Activated gamma-delta T cell treated with anti-CD3 and anti-CD28 coated beads, Interleukin-2, amount 50 U/mL, for 16 hours (primary cell): ENCODE measurements around the gene MSH6.

Source experiments
- DNase-seq: peaks from one replicate; pipeline ENCODE4 v3.0.0-alpha.2; 2020; ENCODE audit warnings: low read depth

The MSH6 gene, protein sequence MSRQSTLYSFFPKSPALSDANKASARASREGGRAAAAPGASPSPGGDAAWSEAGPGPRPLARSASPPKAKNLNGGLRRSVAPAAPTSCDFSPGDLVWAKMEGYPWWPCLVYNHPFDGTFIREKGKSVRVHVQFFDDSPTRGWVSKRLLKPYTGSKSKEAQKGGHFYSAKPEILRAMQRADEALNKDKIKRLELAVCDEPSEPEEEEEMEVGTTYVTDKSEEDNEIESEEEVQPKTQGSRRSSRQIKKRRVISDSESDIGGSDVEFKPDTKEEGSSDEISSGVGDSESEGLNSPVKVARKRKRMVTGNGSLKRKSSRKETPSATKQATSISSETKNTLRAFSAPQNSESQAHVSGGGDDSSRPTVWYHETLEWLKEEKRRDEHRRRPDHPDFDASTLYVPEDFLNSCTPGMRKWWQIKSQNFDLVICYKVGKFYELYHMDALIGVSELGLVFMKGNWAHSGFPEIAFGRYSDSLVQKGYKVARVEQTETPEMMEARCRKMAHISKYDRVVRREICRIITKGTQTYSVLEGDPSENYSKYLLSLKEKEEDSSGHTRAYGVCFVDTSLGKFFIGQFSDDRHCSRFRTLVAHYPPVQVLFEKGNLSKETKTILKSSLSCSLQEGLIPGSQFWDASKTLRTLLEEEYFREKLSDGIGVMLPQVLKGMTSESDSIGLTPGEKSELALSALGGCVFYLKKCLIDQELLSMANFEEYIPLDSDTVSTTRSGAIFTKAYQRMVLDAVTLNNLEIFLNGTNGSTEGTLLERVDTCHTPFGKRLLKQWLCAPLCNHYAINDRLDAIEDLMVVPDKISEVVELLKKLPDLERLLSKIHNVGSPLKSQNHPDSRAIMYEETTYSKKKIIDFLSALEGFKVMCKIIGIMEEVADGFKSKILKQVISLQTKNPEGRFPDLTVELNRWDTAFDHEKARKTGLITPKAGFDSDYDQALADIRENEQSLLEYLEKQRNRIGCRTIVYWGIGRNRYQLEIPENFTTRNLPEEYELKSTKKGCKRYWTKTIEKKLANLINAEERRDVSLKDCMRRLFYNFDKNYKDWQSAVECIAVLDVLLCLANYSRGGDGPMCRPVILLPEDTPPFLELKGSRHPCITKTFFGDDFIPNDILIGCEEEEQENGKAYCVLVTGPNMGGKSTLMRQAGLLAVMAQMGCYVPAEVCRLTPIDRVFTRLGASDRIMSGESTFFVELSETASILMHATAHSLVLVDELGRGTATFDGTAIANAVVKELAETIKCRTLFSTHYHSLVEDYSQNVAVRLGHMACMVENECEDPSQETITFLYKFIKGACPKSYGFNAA (N-terminal part only)

DNA sequence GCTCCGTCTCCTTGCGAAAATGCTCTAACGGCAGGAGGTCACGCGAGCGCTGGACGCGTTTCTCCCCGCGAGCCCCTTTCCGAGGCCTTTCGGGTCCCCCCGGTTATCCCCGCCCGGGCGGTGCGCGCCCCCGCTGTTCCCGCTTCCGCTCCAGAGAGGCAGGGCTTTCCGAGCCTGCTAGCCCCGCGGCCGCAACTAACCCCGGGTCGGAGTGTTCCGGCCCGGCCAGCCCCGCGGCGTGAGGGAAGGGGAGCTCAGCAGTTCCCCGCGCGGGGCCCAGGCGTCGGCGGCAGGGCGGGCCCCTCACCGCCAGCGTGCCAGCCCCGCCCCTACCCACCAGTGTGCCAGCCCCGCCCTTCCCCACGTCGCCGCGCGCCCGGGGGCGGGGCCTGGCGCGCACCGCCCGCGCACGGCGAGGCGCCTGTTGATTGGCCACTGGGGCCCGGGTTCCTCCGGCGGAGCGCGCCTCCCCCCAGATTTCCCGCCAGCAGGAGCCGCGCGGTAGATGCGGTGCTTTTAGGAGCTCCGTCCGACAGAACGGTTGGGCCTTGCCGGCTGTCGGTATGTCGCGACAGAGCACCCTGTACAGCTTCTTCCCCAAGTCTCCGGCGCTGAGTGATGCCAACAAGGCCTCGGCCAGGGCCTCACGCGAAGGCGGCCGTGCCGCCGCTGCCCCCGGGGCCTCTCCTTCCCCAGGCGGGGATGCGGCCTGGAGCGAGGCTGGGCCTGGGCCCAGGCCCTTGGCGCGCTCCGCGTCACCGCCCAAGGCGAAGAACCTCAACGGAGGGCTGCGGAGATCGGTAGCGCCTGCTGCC is at the start of gene MSH6:
Gene MSH6, plus strand, starts transcription at position 475 of the 815 bp plus-strand sequence. Its CDS starts 89 bp downstream, at position 564.
- peak; percentile 78 for DNase-seq

DNA sequence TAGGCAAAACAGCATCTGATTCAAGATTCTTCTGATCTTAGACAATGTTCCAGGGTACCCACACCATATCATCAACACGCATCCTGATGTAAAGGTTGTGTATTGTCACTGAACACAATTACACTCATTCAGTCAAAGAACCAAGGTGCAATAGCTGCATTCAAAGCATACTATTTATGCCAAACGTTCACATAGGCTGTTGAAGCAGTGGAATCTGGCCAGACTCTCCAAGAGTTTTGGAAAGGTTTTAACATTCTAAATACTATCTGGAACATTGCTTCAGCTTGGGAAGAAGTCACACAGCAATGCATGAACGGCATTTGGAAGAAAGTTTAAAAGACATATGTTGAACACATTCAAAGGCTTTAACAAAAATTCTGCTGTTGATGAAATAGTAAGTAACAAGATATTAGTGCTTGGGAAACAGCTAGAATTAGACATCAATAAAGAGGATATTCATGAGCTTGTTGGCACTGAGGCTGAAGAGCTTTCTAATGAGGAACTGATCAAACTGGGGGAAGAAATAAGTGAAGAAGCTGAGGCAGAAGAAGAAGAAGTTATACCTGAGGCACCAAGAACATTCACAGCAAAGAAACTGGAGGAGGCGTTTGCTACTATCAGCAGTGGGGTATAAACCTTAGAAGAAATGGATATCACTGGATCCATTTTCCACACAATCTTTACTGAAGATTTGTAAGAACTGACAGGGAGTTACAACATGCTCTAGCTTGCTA is 47.6 kb upstream of the MSH6 start:
- DNase-seq = no peak

DNA sequence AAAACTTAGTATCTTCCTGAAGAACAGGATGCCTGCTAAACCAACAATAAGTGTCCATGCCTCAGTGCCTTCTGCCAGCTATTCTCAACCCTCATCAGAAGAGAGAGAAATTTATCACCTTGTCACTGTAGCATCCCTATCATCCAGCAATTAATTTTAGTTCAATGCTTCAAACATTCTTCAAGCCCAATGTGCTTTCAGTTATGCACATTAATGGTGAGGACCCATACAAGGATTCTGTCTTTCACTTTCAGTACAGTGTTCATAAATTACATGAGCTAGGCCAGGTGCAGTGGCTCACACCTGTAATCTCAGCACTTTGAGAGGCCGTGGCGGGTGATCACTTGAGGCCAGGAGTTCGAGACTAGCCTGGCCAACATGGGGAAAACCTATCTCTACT is 47.0 kb upstream of the MSH6 start:
- no peak for DNase-seq

DNA sequence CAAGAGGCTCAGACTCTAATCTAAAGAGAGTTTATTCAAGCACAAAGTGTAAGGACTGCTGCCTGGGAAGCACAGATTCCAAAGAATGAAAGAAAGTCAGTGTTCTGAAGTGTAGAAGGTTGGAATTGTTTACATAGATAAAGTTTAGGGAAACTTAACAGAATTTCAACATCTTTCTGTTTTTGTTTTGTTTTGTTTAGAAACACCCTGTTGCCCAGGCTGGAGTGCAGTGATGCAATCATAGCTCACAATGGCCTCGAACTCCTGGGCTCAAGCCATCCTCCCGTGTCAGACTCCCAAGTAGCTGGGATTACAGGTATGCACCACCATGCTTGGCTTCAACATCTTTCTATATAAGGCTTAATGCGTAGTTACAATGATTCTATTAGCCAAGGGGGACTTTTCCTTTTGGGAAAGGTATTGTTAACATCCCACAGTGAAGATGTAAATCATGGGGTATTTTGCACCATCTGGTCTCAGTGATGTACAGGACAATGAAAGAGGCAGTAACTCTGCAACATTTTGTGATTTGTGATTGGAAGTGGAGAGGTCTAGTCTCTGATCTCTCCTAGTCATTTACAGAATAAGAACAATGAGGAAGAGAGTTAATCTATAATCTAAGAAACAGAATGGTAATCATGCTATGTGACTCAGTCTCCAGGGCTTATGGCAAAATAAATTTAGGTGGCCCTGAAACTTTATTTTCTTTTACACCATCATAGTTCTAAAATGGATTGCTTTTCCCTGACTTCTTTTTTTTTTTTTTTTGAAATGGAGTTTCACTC is 45.6 kb upstream of the MSH6 start:
- no peak for DNase-seq

DNA sequence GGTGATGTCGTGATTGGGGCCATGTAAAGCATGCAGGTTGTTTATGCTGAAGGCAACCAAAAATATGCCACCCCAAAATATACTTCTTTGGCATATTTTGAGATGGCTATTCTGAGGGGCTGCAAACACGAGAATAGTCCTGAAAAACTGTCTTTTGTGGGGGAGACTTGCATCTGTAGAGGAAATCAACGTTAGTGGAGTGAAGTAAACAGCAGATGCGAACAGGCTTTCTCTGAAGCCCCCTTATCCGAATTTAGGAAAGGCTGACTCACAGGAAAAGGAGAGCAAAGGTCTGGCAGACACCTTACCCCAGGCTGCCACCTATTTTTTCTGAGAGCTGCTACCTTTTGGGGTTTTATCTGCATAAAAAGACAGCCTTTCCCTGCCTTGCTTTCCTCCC is 44.6 kb upstream of the MSH6 start:
- DNase-seq = no peak

DNA sequence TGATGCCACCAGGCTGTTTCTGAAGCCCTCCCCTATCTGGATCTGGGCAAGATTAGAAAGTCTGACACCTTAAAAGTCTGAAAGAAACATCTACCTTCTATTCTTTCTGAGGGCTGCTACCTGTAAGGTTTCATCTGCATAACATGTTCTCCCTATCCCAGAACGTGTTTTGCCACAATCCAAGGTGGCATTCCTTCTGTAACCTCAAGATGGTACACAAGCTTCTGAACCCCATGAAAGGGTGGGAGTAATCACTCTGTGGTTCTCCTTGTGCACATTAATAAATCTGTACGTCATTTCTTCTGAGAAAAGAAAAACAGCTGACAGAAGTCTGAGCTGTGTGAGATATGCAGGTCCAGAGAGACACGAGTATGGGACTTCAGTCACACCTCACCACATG is 41.8 kb upstream of the MSH6 start:
- no peak for DNase-seq

DNA sequence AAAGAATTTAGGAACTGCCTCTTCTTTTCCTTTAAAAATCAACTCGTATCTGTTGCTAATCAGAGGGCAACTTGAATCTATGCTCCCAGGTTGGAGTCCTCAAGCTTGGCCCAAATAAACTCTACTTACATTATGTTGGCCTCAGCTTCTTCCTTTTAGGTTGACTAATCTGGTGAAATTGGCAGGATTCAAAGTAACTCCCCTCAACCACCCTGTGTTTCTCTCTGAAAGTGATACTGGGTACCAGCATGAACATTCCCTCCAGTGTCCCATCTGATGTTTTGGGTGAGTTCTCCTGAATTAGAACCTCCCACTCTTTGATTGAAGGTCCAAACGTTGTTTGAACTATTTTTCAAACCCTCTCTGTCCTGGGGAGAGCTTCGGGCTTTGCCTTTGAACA is 41.3 kb upstream of the MSH6 start:
- no peak for DNase-seq

DNA sequence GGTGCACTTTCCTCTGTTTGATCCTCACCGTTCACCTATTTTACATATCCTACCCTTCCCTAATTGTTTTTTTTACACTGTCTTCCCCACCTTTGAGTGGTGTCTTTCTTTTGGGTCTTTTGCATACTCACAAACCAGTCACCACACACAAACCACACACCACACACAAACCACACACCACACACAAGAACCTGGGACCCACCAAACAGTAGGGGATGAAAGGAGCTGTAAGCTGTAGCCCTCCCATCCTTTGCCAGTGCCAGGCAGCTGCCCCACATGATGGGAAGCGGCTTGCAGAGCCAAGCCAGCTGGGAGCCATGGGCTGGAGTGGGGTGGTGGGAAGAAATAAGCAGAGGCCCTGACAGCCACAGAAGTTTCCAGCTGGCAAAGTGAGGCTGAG is 38.9 kb upstream of the MSH6 start:
- no peak for DNase-seq

DNA sequence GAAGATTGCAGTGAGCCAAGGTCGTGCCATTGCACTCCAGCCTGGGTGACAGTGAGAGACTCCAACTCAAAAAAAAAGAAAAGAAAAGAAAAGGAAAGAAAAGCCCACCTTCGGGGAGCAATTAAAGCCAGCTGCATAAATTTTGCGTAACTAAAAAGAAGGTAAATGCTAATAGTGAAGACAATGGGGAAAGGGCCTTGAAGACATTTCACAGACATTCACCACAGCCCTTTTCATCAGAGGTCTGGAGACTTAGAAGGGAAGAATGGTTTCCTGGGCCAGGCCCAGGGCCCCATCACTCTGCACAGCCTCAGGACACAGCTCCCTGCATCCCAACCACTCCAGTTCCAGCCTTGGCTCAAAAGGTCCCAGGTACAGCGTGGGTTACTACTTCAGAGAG is 35.1 kb upstream of the MSH6 start:
- DNase-seq = no peak

DNA sequence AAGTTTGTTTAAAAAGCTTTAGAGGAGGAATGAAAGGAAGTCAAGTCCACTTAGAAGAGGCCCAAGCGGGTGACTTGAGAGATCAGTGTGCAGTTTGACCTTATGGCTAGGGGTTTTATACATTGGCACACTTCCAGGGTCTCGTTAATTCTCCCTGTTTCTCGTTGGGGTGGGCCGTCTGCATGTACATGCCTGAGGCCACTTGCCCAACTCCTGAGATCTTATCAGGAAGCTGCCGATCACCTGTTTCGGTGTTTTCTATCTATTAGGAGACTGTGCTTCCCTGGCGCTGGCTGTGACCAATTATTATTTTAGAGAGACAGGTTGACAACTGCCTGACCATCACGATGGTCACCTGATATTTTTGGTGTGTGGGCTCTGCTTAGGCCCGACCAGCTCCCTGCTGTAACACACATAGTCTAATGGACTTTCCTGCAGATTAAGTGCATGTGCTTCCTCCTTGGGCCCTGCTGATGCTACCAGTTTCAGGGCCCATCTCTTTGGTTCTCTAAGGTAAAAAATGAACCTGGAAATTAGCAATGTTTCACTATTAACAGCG is 31.0 kb upstream of the MSH6 start:
- DNase-seq = no peak

DNA sequence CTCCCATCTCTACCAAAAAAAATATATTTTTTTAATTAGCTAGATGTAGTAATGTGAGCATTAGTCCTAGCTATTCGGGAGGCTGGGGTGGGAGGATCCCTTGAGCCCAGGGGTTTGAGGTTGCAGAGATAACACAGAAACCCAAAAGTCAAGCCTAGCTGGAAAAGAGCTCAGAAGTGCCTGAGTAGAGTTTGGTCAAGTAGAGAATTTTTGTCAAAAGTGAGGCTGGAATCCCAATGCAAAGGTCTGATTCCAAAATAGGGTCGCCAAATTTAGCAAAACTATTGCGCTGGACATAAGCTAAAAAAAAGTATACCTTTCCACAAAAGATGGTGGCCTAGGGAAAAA is 15.5 kb upstream of the MSH6 start:
- no peak for DNase-seq

DNA sequence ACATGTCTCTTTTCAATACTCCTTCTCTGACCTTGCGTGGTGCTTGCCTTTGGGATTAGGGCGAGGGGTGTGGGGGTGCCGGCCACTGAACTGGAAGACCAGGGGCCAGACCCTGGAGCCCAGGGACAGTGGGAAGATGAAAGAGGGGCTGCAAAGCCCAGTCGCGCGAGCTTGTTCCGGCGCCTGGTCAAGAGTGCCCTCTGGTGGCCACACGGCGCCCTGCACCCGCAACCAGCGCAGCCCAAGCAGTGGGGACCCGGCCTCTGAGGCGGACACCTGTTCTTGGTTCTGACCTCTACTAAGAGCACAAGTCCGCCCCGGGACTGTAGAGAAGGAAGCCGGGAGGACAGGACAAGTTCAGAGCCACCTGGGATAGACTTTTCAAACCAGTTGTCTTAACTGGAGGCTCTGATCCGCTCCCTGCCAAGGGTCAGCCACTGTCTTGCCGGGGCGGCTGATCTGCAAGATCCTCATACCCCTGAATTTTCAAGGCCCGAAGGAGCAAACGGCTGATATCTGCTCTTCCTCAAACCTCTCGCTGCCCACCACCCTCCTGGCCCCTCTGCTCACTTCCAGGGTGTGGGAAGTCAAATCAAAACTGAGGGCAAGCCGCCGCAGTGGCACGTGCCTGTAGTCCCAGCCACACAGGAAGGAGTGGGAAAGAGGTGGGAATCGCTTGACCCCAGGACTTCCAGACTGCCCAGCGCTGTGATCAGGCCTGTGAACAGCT is 14.9 kb upstream of the MSH6 start:
- DNase-seq = peak; percentile 58

DNA sequence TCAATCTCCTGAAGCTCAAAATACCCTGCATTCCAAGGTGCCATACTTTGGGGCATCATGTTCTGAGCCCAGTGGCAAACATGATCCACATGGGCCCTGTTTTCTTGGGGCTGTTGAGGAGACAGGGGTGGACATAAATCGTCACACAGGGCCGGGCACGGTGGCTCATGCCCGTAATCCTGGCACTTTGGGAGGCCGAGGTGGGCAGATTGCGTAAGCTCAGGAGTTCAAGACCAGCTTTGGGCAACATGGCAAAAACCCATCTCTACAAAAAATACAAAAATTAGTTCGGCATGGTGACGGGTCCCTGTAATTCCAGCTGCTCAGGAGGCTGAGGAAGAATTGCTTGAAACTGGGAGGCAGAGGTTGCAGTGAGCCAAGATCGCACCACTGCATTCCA is 13.6 kb upstream of the MSH6 start:
- no peak for DNase-seq

DNA sequence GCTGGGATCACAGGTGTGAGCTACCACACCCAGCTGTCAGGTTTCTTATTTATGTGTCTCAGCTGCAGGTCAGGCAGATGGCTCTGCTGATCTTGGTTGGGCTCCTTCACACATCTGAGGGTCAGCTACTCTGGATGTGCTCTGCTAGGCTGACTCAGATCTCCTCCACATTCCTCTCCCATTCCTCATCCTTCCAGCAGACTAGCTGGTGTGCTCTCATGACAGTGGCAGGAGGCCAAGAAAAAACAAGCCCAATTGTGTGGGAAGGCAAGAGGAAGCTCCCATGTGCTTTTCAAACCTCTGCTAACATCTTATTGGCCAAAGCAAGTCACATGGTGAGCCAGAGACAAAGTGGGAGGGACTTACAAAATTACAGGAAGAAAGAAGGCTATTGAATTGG is 11.7 kb upstream of the MSH6 start:
- no peak for DNase-seq

DNA sequence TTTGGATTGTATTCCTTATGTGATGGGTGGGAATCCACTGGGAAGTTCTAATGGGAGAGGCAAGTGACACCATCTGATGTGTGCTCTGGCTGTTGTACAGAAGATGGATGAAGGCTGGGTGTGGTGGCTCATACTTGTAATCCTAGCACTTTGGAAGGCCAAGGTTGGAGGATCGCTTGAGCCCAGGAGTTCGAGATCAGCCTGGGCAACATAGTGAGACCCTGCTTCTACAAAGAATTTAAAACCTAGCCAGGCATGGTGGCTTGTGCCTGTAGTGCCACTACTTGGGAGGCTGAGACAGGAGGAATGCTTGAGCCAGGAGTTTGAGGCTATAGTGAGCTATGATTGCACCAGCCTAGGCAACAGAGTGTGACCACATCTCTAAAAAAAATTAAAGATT is 10.6 kb upstream of the MSH6 start:
- DNase-seq = no peak

DNA sequence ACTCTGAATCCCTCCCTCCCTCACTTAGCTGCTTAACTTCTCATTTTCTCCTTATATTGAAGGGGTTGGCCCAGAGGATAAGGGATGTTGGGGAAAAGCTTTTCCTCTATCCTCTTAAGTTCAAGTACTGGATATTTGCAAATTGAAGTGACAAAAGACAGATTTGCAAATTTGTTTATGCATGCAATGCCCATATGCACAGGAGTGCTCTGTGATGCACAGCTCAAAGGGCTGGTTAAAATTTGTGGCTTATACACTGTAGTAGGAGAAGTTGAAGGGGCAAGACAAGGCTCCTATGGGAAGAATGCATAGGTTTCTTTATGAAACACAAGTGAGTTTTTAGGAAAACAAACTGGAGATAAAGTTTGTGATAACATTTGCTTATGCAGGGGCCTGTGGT is 8.4 kb upstream of the MSH6 start:
- DNase-seq = no peak

DNA sequence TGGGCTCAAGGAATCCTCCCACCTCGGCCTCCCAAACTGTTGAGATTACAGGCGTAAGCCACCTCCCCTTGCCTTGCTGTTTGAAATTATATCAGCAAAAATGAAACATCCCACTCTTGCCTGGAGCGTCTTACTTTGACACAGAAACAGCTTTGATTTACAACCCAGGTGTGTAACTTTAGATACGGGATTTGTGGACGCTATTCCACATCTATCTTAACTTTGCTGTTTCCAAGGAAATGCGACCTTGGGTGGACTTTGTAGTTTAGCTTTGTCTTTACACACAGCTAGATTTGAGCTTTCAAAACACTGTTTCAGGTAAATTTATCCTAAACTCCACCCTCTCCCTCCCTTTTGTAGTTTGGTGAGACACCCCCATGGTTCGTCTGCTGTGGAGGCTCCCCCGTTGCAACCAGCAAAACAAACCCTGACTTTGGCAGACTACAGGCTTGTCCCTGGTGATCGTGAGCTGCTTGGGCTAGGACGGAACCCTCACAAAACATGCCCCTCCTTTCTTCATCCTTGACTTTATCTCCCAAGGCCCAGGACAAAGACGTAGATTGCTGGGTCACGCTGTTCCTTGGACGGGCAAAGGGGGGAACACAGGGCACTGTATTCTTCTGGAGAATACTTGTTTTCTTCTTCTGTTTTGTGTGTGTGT is 5.5 kb upstream of the MSH6 start:
- DNase-seq = no peak

DNA sequence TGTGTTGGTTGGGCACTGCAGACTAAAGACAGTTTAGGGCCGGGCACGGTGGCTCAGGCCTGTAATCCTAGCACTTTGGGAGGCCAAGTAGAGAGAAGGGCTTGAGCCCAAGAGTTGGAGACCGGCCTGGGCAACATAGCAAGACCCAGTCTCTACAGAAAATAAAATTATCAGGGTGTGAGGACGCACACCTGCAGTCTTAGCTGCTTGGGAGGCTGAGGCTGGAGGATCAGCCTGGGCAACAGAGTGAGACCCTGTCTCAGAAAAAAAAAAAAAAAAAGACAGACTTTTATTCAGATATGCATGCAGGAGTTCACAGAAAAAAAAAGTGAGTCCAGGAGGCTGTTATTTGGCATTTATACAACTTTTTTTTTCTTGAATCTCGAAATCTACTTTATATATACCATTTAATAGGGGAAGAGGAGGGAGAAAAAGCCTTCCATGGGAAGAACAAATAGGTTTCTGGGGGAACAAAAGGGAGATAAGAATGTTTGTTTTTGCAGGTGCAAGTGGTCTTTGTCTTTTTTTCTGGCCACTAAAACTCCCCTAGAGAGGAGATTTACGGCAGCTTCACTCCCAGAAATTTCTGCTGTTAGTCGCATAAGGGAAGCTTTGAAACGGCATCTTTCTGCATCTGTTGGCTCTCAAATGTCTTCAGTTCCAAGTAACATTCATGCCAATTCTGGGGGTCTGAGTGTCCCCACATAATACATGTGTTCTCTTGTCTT is 4.1 kb upstream of the MSH6 start:
- no peak for DNase-seq
